DND-41 (cell line): ENCODE results near the gene TMEM217.

Source experiments
- CTCF ChIP-seq: IDR thresholded peaks from 2 replicates; pipeline ENCODE4 v1.5.1; 2012; ENCODE audit warnings: borderline replicate concordance, low read length, moderate library complexity, mild to moderate bottlenecking; ENCODE audit not compliant: poor library complexity, severe bottlenecking; ENCODE audit errors: extremely low read depth
- EZH2 ChIP-seq: IDR thresholded peaks from 3 replicates; pipeline ENCODE4 v1.6.1; 2012; ENCODE audit warnings: borderline replicate concordance, low read depth, mild to moderate bottlenecking, moderate library complexity, low read length, inconsistent platforms; ENCODE audit not compliant: severe bottlenecking

- TF ChIP-seq CTCF (peak; percentile 25), EZH2 (no peak)
Measured at GRCh38 chr6:37170273-37171200, 87.4 kb downstream of the TMEM217 start.
